HFF-Myc (cell line): ENCODE measurements around the gene LY6G6C.
A peak's percentile ranks its signal among the peaks of the same experiment; 100 is the strongest.

Experiments used
- DNase-seq: peaks from one replicate; pipeline ENCODE4 v3.0.0-alpha.2; 2011; ENCODE audit warnings: low read depth; ENCODE audit errors: extremely low read depth
- H3K4me3 ChIP-seq: replicated peaks from 2 replicates; pipeline ENCODE4 v1.5.1; 2011; ENCODE audit warnings: low read depth, mild to moderate bottlenecking, control low read depth, low read length
- TF ChIP-seq, protein P1 (sequence below): IDR thresholded peaks from 2 replicates; pipeline ENCODE4 v1.5.1; 2012; ENCODE audit warnings: mild to moderate bottlenecking, low read depth, low read length, control low read depth; ENCODE audit errors: missing control alignments

The LY6G6C gene

GRCh38 chr6:31702819-31703716 is 18.5 kb downstream of the LY6G6C start, which contains the start of gene ABHD16A:
ABHD16A (minus strand) TSS chr6:31703324; CDS start chr6:31703281, 43 bp downstream.
- H3K4me3 ChIP-seq: peak within 1 kb of the TSS; percentile 66
- peak; percentile 95 for DNase-seq
- TF ChIP-seq, protein P1, sequence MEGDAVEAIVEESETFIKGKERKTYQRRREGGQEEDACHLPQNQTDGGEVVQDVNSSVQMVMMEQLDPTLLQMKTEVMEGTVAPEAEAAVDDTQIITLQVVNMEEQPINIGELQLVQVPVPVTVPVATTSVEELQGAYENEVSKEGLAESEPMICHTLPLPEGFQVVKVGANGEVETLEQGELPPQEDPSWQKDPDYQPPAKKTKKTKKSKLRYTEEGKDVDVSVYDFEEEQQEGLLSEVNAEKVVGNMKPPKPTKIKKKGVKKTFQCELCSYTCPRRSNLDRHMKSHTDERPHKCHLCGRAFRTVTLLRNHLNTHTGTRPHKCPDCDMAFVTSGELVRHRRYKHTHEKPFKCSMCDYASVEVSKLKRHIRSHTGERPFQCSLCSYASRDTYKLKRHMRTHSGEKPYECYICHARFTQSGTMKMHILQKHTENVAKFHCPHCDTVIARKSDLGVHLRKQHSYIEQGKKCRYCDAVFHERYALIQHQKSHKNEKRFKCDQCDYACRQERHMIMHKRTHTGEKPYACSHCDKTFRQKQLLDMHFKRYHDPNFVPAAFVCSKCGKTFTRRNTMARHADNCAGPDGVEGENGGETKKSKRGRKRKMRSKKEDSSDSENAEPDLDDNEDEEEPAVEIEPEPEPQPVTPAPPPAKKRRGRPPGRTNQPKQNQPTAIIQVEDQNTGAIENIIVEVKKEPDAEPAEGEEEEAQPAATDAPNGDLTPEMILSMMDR: no peak

GRCh38 chr6:31702405-31702818 is 19.1 kb downstream of the LY6G6C start:
- peak overlapping the region; percentile 66 for H3K4me3 ChIP-seq
- no peak for DNase-seq
- TF ChIP-seq, protein P1: no peak

- peak overlapping the region; percentile 66 for H3K4me3 ChIP-seq
- TF ChIP-seq, protein P1: no peak
- DNase-seq: no peak
Observed at GRCh38 chr6:31701666-31702404, 19.7 kb downstream of the LY6G6C start.

DNA sequence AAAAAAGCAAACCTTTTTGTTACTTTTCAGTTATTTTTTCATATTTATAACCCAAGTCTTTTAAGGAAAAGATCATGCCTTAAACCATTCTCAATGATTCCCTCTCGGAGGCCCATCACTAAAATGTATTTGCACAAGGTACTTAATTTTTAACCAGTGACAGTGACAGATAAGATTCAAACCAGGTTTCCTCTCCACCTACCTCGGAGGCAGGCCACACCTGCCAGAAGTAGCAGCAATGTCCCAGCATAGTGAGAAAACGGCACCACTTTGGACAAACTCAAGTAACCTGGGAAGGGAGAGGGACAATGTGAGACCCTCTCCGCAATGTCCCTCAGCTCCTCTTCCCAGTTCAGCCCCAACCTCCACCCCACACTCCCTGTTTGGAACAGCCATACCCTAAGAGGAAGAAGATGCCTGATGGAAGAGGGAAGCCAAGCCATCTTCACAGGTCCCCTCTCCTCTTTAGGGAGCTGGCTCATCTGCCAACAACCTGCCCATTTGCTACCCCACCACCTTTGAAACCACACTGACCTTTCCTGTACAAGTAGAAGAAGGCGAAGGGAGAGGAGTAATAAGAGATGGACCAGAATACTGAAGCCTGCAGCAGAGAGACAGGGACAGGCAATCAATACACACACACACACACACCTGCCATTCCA is 20.7 kb downstream of the LY6G6C start:
- TF ChIP-seq, protein P1: no peak
- no peak overlapping the region for H3K4me3 ChIP-seq
- DNase-seq: no peak

DNA sequence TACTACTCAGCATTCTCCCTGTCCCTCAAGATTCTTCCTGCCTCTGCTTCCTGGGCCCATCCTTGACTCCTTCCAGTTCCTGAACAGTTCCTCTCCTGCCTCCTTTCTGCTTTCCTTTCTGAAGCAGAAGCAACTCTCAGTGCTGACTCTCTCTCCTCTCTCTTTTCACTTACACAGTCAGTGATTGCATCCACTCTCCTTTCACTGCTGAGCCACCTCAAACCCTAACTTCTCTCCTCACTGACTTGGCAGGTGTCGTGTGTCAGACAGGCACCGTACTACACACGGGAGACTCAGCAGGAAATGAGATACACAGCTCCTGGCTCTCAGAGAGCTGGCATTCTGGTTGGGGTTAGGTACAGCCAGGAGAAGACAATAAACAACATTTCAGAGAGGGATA is 24.0 kb downstream of the LY6G6C start:
- TF ChIP-seq, protein P1: no peak
- no peak overlapping the region for H3K4me3 ChIP-seq
- DNase-seq: no peak

- DNase-seq: no peak
- no peak overlapping the region for H3K4me3 ChIP-seq
- TF ChIP-seq, protein P1: no peak
Observed at GRCh38 chr6:31693535-31693934, 28.0 kb downstream of the LY6G6C start.
